HCT116 (cell line): ENCODE results near the gene TMEM151A. TPM values are rescaled to one million over a fixed set of nuclear protein-coding genes. Genes with fewer than 3 reads are reported as not detected.

ENCODE experiments used
- ATAC-seq: fragments of 200-7000 bp; cut with Tn5 transposase; 2 replicates; pipeline ENCODE4 v1.9.1; 2020; ENCODE audit warnings: mild to moderate bottlenecking, moderate library complexity
- BruUV-seq: library from RNA; stranded (reverse); fragments of 400-500 nt; replicated peaks from 2 replicates; lab custom pipeline; 2021; lab: Mats Ljungman, UMichigan
- CTCF ChIA-PET: fragments of 300-600 bp; sonication (Branson Sonifier 250); formaldehyde crosslinking; loops from one replicate; lab custom pipeline; 2021; ENCODE audit warnings: antibody characterized with exemption; lab: Charles Lee
- POLR2A ChIA-PET: fragments of 300-600, 350-600 bp; sonication (Branson Sonifier 250); formaldehyde crosslinking; loops from one replicate; lab custom pipeline; 2021; ENCODE audit warnings: antibody characterized with exemption; lab: Charles Lee
- RAD21 ChIA-PET, 2 experiments: fragments of 300-600 bp; sonication (Branson Sonifier 250); formaldehyde crosslinking; loops; one replicate each; lab custom pipeline; 2023; ENCODE audit warnings: low total read pairs in 2 of 2; ENCODE audit not compliant: uncharacterized antibody in 2 of 2, unreplicated experiment in 2 of 2, low non-redundant PET in 1 of 2; lab: Charles Lee
- DNase-seq: peaks from one replicate; pipeline ENCODE4 v3.0.0-alpha.2; 2010; ENCODE audit warnings: low read depth, low spot score
- H2AFZ ChIP-seq: fragments of 200-600 bp; shearing (Covaris generic), sonication (generic); 2 replicates; pipeline ENCODE4 v1.6.1; 2017; ENCODE audit warnings: low read depth, mixed run types, mixed read lengths, antibody characterized with exemption, low read length; ENCODE audit not compliant: poor library complexity, severe bottlenecking
- H3K27ac ChIP-seq: 2 replicates; pipeline ENCODE4 v1.5.1; 2012; ENCODE audit warnings: low read depth, low read length
- H3K27me3 ChIP-seq: fragments of 200-600 bp; sonication (generic); 2 replicates; pipeline ENCODE4 v1.6.1; 2016; ENCODE audit warnings: mixed run types, low read length, mixed read lengths; ENCODE audit not compliant: insufficient read depth
- H3K36me3 ChIP-seq, 2 experiments: fragments of 200-500 bp in 1 of 2; fragments of 200-600 bp in 1 of 2; sonication (Bioruptor generic) in 1 of 2; sonication (generic) in 1 of 2; 2 replicates each; pipeline versions ENCODE4 v1.5.1 to v1.6.1; 2014 to 2016; ENCODE audit warnings: low read length in 2 of 2, inconsistent platforms in 1 of 2, mixed read lengths in 1 of 2, mixed run types in 1 of 2; ENCODE audit not compliant: insufficient read depth in 2 of 2, control insufficient read depth in 1 of 2
- H3K4me1 ChIP-seq, 2 experiments: fragments of 200-600 bp in 1 of 2; sonication (generic) in 1 of 2; 2 replicates each; pipeline versions ENCODE4 v1.5.1 to v1.6.1; 2012 to 2017; ENCODE audit warnings: low read length in 2 of 2, inconsistent platforms in 1 of 2, mild to moderate bottlenecking in 1 of 2, mixed read lengths in 1 of 2, mixed run types in 1 of 2, moderate library complexity in 1 of 2; ENCODE audit not compliant: insufficient read depth in 2 of 2, control insufficient read depth in 1 of 2
- H3K4me2 ChIP-seq: fragments of 200-600 bp; sonication (generic); 2 replicates; pipeline ENCODE4 v1.6.1; 2017; ENCODE audit warnings: mixed run types, low read length, mixed read lengths
- H3K4me3 ChIP-seq, 2 experiments: fragments of 200-600 bp in 1 of 2; sonication (generic) in 1 of 2; replicated peaks in 1 of 2; 2 replicates each; pipeline ENCODE4 v1.5.1; 2011 to 2016; ENCODE audit warnings: low read length in 2 of 2, control low read depth in 1 of 2, low read depth in 1 of 2, mild to moderate bottlenecking in 1 of 2, mixed read lengths in 1 of 2, mixed run types in 1 of 2
- H3K79me2 ChIP-seq: fragments of 200-600 bp; sonication (generic); 2 replicates; pipeline ENCODE4 v1.6.1; 2017; ENCODE audit warnings: mild to moderate bottlenecking, mixed run types, low read length, moderate library complexity, mixed read lengths; ENCODE audit not compliant: insufficient read depth
- H3K9ac ChIP-seq: fragments of 200-600 bp; sonication (generic); 2 replicates; pipeline ENCODE4 v1.6.1; 2016; ENCODE audit warnings: low read length, mixed read lengths
- H3K9me2 ChIP-seq: fragments of 200-600 bp; sonication (generic), shearing (Covaris generic); 2 replicates; pipeline ENCODE4 v1.6.1; 2017; ENCODE audit warnings: mixed run types, mild to moderate bottlenecking, moderate library complexity; ENCODE audit not compliant: insufficient read depth
- H3K9me3 ChIP-seq, 2 experiments: fragments of 200-500 bp in 1 of 2; fragments of 200-600 bp in 1 of 2; sonication (Bioruptor generic) in 1 of 2; sonication (generic) in 1 of 2; 2 replicates each; pipeline ENCODE4 v1.6.1; 2014 to 2017; ENCODE audit warnings: low read length in 2 of 2, mixed read lengths in 2 of 2, inconsistent platforms in 1 of 2, low read depth in 1 of 2, mild to moderate bottlenecking in 1 of 2, mixed run types in 1 of 2, moderate library complexity in 1 of 2; ENCODE audit not compliant: control insufficient read depth in 1 of 2, insufficient read depth in 1 of 2
- H4K20me1 ChIP-seq: fragments of 200-600 bp; sonication (generic), shearing (Covaris generic); 2 replicates; pipeline ENCODE4 v1.6.1; 2017; ENCODE audit warnings: mixed run types, mild to moderate bottlenecking, moderate library complexity; ENCODE audit not compliant: insufficient read depth
- CBX3 ChIP-seq: IDR thresholded peaks from 2 replicates; pipeline ENCODE4 v1.6.1; 2012; ENCODE audit warnings: low read depth
- CEBPB ChIP-seq: IDR thresholded peaks from 2 replicates; pipeline ENCODE4 v1.6.1; 2012; ENCODE audit warnings: low read depth
- EGR1 ChIP-seq: IDR thresholded peaks from 2 replicates; pipeline ENCODE4 v1.6.1; 2012; ENCODE audit warnings: low read depth
- EZH2 ChIP-seq: fragments of 200-600 bp; sonication (generic); IDR thresholded peaks from 2 replicates; pipeline ENCODE4 v1.6.1; 2017; ENCODE audit warnings: antibody characterized with exemption, mixed run types
- EZH2phosphoT487 ChIP-seq: fragments of 200-600 bp; IDR thresholded peaks from 2 replicates; pipeline ENCODE4 v1.6.1; 2018; ENCODE audit warnings: antibody characterized with exemption, borderline replicate concordance
- FOSL1 ChIP-seq: IDR thresholded peaks from 2 replicates; pipeline ENCODE4 v1.6.1; 2012; ENCODE audit warnings: low read depth
- JUND ChIP-seq: IDR thresholded peaks from 2 replicates; pipeline ENCODE4 v1.6.1; 2012
- POLR2A ChIP-seq: IDR thresholded peaks from 2 replicates; pipeline ENCODE4 v1.7.0; 2011; ENCODE audit warnings: borderline replicate concordance; ENCODE audit not compliant: insufficient read depth, insufficient read length; ENCODE audit errors: extremely low read depth
- POLR2AphosphoS5 ChIP-seq: IDR thresholded peaks from 2 replicates; pipeline ENCODE4 v1.6.1; 2011; ENCODE audit warnings: mild to moderate bottlenecking, low read depth, low read length, moderate library complexity
- RAD21 ChIP-seq: IDR thresholded peaks from 2 replicates; pipeline ENCODE4 v1.6.1; 2012; ENCODE audit warnings: low read depth, mild to moderate bottlenecking
- SIN3A ChIP-seq: IDR thresholded peaks from 2 replicates; pipeline ENCODE4 v1.6.1; 2012; ENCODE audit warnings: low read depth
- SP1 ChIP-seq: IDR thresholded peaks from 2 replicates; pipeline ENCODE4 v1.6.1; 2012; ENCODE audit warnings: low read depth
- SRF ChIP-seq: IDR thresholded peaks from 2 replicates; pipeline ENCODE4 v1.6.1; 2012; ENCODE audit warnings: low read depth
- TCF7L2 ChIP-seq: IDR thresholded peaks from 2 replicates; pipeline ENCODE4 v1.7.0; 2011; ENCODE audit warnings: borderline replicate concordance, inconsistent platforms; ENCODE audit not compliant: insufficient read depth, insufficient read length; ENCODE audit errors: extremely low read depth
- YY1 ChIP-seq: IDR thresholded peaks from 2 replicates; pipeline ENCODE4 v1.6.1; 2011; ENCODE audit warnings: low read length, low read depth, moderate library complexity, mild to moderate bottlenecking; ENCODE audit not compliant: insufficient replicate concordance; ENCODE audit errors: extremely low read depth
- intact Hi-C: fragments of 100-400 bp; cut with micrococcal nuclease; formaldehyde crosslinking; loops from 2 replicates; pipeline ENCODE4 v1.10.0; 2022
- total RNA-seq: library from RNA; stranded (reverse); gene quantifications from one replicate; pipeline ENCODE4 v1.2.1, GENCODE V29; 2021; ENCODE audit not compliant: unreplicated experiment
- TF ChIP-seq, protein P1 (sequence below): IDR thresholded peaks from 2 replicates; pipeline ENCODE4 v1.6.1; 2012; ENCODE audit warnings: low read depth
- TF ChIP-seq, protein P2 (sequence below), 3 experiments: fragments of 200-600 bp in 1 of 3; sonication (generic) in 1 of 3; IDR thresholded peaks in 2 of 3; conservative IDR thresholded peaks in 1 of 3; 2 replicates each; pipeline ENCODE4 v1.5.1; 2012 to 2017; ENCODE audit warnings: low read depth in 2 of 3, low read length in 2 of 3, antibody characterized with exemption in 1 of 3, borderline replicate concordance in 1 of 3, control low read depth in 1 of 3, mild to moderate bottlenecking in 1 of 3, mixed read lengths in 1 of 3, mixed run types in 1 of 3, moderate library complexity in 1 of 3; ENCODE audit not compliant: insufficient read depth in 1 of 3

The TMEM151A gene
- total RNA-seq, 1 experiment from 2014 or later, result 5.9 TPM

DNA sequence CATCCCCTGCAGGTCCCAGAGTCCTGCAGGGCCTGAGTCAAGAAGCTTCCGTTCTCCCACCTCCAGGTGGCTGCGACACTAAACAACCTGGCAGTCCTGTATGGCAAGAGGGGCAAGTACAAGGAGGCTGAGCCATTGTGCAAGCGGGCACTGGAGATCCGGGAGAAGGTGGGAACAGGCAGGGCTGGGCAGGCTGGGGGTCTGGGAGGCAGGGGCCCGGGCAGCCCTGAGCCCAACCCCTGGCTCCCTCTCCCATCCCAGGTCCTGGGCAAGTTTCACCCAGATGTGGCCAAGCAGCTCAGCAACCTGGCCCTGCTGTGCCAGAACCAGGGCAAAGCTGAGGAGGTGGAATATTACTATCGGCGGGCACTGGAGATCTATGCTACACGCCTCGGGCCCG lies 27.9 kb upstream of the TMEM151A start:
- no TSS peak for BruUV-seq
- Histone ChIP-seq H3K9me2 (no peaks in the 10 kb centered on the region), H2AFZ (no peak overlapping the region), H3K4me2 (no peak overlapping the region), H3K79me2 (peaks cover 17% of the 10 kb centered on the region; the same call in 1 of the 2 replicates), H3K27me3 (no peaks in the 10 kb centered on the region), H3K36me3 (peaks cover 6 to 12% of the 10 kb centered on the region in 2 experiments), H3K4me1 (peaks cover 3 to 23% of the 10 kb centered on the region in 2 experiments), H3K27ac (no peak overlapping the region), H4K20me1 (no peaks in the 10 kb centered on the region), H3K9me3 (no peaks in the 10 kb centered on the region), H3K9ac (no peak overlapping the region), H3K4me3 (no peak overlapping the region)
- ChIA-PET POLR2A (no interaction called here), RAD21 (no interaction called here), CTCF (interaction anchor here (1.2 kb wide), 1 partner anchor 16 kb away, joined by 3 read pairs; no protein-coding TSS in a partner anchor)
- ATAC-seq, result no peak
- DNase-seq, result no peak
- no peak for TF ChIP-seq RAD21
- no peak for TF ChIP-seq JUND
- no peak for TF ChIP-seq EGR1
- TF ChIP-seq CEBPB, result no peak
- no peak for TF ChIP-seq CBX3
- TF ChIP-seq EZH2phosphoT487, result no peak
- no peak for TF ChIP-seq YY1
- TF ChIP-seq SP1, result no peak
- TF ChIP-seq EZH2, result no peak
- intact Hi-C loops, result no loop called here

DNA sequence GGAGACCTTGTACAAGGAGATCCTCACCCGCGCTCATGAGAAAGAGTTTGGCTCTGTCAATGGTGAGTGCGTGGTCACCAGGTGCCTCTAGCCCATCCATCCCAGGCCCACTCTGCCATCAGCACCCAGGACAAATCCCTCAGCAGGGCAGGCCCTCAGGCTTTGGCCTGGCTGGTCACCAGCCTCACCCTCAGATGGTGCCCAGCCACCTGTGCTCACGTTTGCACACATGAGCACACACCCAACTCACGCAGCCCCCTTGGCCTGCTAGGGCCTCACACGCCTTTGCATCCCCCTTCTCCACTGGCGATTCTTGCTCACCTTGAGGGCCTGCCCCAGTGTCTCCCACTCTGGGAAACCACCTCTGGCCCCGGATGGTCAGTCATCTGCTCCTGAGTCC lies 27.3 kb upstream of the TMEM151A start:
- Histone ChIP-seq H3K9ac (no peak overlapping the region), H2AFZ (no peak overlapping the region), H3K4me1 (peaks cover 0 to 20% of the 10 kb centered on the region in 2 experiments; a peak in 3 of 4 replicates), H3K27ac (no peak overlapping the region; the same call in 1 of the 2 replicates), H3K4me2 (no peak overlapping the region), H3K9me2 (no peaks in the 10 kb centered on the region), H3K79me2 (peaks cover 17% of the 10 kb centered on the region), H3K27me3 (no peaks in the 10 kb centered on the region), H3K36me3 (peaks cover 6 to 12% of the 10 kb centered on the region in 2 experiments), H3K9me3 (no peaks in the 10 kb centered on the region), H4K20me1 (no peaks in the 10 kb centered on the region), H3K4me3 (no peak overlapping the region)
- intact Hi-C loops, result no loop called here
- CTCF ChIA-PET, result interaction anchor here (1.0 to 1.2 kb wide), 2 partner anchors 17 to 39 kb away, joined by 3 read pairs; no protein-coding TSS in a partner anchor
- ATAC-seq, result no peak
- POLR2A ChIA-PET, result no interaction called here
- RAD21 ChIA-PET, result no interaction called here
- BruUV-seq, result no TSS peak
- DNase-seq, result no peak
- TF ChIP-seq POLR2AphosphoS5 (no peak), TCF7L2 (no peak), POLR2A (no peak), SRF (no peak), FOSL1 (no peak), YY1 (no peak), EZH2 (no peak), SIN3A (no peak)
- TF ChIP-seq, protein P1, sequence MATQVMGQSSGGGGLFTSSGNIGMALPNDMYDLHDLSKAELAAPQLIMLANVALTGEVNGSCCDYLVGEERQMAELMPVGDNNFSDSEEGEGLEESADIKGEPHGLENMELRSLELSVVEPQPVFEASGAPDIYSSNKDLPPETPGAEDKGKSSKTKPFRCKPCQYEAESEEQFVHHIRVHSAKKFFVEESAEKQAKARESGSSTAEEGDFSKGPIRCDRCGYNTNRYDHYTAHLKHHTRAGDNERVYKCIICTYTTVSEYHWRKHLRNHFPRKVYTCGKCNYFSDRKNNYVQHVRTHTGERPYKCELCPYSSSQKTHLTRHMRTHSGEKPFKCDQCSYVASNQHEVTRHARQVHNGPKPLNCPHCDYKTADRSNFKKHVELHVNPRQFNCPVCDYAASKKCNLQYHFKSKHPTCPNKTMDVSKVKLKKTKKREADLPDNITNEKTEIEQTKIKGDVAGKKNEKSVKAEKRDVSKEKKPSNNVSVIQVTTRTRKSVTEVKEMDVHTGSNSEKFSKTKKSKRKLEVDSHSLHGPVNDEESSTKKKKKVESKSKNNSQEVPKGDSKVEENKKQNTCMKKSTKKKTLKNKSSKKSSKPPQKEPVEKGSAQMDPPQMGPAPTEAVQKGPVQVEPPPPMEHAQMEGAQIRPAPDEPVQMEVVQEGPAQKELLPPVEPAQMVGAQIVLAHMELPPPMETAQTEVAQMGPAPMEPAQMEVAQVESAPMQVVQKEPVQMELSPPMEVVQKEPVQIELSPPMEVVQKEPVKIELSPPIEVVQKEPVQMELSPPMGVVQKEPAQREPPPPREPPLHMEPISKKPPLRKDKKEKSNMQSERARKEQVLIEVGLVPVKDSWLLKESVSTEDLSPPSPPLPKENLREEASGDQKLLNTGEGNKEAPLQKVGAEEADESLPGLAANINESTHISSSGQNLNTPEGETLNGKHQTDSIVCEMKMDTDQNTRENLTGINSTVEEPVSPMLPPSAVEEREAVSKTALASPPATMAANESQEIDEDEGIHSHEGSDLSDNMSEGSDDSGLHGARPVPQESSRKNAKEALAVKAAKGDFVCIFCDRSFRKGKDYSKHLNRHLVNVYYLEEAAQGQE, result no peak
- TF ChIP-seq, protein P2, sequence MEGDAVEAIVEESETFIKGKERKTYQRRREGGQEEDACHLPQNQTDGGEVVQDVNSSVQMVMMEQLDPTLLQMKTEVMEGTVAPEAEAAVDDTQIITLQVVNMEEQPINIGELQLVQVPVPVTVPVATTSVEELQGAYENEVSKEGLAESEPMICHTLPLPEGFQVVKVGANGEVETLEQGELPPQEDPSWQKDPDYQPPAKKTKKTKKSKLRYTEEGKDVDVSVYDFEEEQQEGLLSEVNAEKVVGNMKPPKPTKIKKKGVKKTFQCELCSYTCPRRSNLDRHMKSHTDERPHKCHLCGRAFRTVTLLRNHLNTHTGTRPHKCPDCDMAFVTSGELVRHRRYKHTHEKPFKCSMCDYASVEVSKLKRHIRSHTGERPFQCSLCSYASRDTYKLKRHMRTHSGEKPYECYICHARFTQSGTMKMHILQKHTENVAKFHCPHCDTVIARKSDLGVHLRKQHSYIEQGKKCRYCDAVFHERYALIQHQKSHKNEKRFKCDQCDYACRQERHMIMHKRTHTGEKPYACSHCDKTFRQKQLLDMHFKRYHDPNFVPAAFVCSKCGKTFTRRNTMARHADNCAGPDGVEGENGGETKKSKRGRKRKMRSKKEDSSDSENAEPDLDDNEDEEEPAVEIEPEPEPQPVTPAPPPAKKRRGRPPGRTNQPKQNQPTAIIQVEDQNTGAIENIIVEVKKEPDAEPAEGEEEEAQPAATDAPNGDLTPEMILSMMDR (IDR thresholded peaks at IDR 0.05 in 2 of 3, conservative IDR thresholded peaks at IDR 0.05 in 1 of 3; ENCODE audit: borderline replicate concordance in 1 of 3, insufficient read depth in 1 of 3, low read depth in 2 of 3, low read length in 2 of 3), result no peak
